WTC11 (cell line): ENCODE results near the gene SLC1A3. TPM values are rescaled to one million over a fixed set of nuclear protein-coding genes. Genes with fewer than 3 reads are reported as not detected.

Source experiments
- ATAC-seq: fragments of 200-7000 bp; cut with Tn5 transposase; 2 replicates; pipeline ENCODE4 v1.10.0; 2021; ENCODE audit warnings: mild to moderate bottlenecking, moderate library complexity
- CTCF ChIA-PET: fragments of 300-600 bp; sonication (Branson Sonifier 250); formaldehyde crosslinking; loops from one replicate; lab custom pipeline; 2021; ENCODE audit warnings: antibody characterized with exemption; lab: Charles Lee
- POLR2A ChIA-PET: fragments of 350-600 bp; sonication (Branson Sonifier 250); formaldehyde crosslinking; loops from one replicate; lab custom pipeline; 2021; ENCODE audit warnings: antibody characterized with exemption; lab: Charles Lee
- DNase-seq: peaks from one replicate; pipeline ENCODE4 v3.0.0; 2021; ENCODE audit warnings: low spot score
- H3K27ac Mint-ChIP-seq: 2 replicates; pipeline ENCODE4 v1.8.0; 2021; ENCODE audit warnings: mixed read lengths
- H3K27me3 Mint-ChIP-seq: 2 replicates; pipeline ENCODE4 v1.8.0; 2021; ENCODE audit warnings: low read depth, mild to moderate bottlenecking, moderate library complexity, mixed read lengths
- H3K36me3 Mint-ChIP-seq: 2 replicates; pipeline ENCODE4 v1.8.0; 2021; ENCODE audit warnings: mixed read lengths
- H3K4me1 Mint-ChIP-seq: 2 replicates; pipeline ENCODE4 v1.8.0; 2022; ENCODE audit warnings: mixed read lengths
- H3K4me3 Mint-ChIP-seq: 2 replicates; pipeline ENCODE4 v1.8.0; 2021; ENCODE audit warnings: mild to moderate bottlenecking, moderate library complexity, mixed read lengths
- H3K9me3 Mint-ChIP-seq: 2 replicates; pipeline ENCODE4 v1.8.0; 2021; ENCODE audit warnings: mixed read lengths
- AR ChIP-seq: fragments of 250-450 bp; sonication (Bioruptor Pico); IDR thresholded peaks from 2 replicates; pipeline ENCODE4 v1.9.0; 2021; ENCODE audit warnings: mild to moderate bottlenecking
- ATF3 ChIP-seq: sonication (generic); formaldehyde crosslinking; conservative IDR thresholded peaks from 2 replicates; pipeline ENCODE4 v1.8.1; 2022; ENCODE audit warnings: mild to moderate bottlenecking, missing genetic modification reagents
- FOXJ3 ChIP-seq: sonication (generic); formaldehyde crosslinking; IDR thresholded peaks from 2 replicates; pipeline ENCODE4 v1.9.0; 2021; ENCODE audit warnings: missing genetic modification reagents, mild to moderate bottlenecking, borderline replicate concordance
- IRF2 ChIP-seq: sonication (generic); formaldehyde crosslinking; IDR thresholded peaks from 2 replicates; pipeline ENCODE4 v1.8.0; 2022; ENCODE audit warnings: low read depth, missing genetic modification reagents, borderline replicate concordance
- KAT7 ChIP-seq: sonication (generic); formaldehyde crosslinking; IDR thresholded peaks from 2 replicates; pipeline ENCODE4 v1.8.1; 2023; ENCODE audit warnings: missing genetic modification reagents, mild to moderate bottlenecking, borderline replicate concordance
- MYBL2 ChIP-seq: sonication (generic); formaldehyde crosslinking; IDR thresholded peaks from 2 replicates; pipeline ENCODE4 v1.8.1; 2023; ENCODE audit warnings: mild to moderate bottlenecking, moderate library complexity, missing genetic modification reagents
- NR3C1 ChIP-seq: sonication (generic); formaldehyde crosslinking; conservative IDR thresholded peaks from 2 replicates; pipeline ENCODE4 v1.8.1; 2023; ENCODE audit warnings: low read depth, mild to moderate bottlenecking, missing genetic modification reagents
- PREB ChIP-seq: sonication (generic); formaldehyde crosslinking; IDR thresholded peaks from 2 replicates; pipeline ENCODE4 v1.8.1; 2022; ENCODE audit warnings: mild to moderate bottlenecking, missing genetic modification reagents, moderate library complexity, borderline replicate concordance
- PRRX2 ChIP-seq: fragments of 250-450 bp; sonication (Bioruptor Pico); IDR thresholded peaks from 2 replicates; pipeline ENCODE4 v1.8.0; 2021; ENCODE audit warnings: mild to moderate bottlenecking
- RELA ChIP-seq: sonication (generic); formaldehyde crosslinking; IDR thresholded peaks from 2 replicates; pipeline ENCODE4 v1.8.1; 2022; ENCODE audit warnings: missing genetic modification reagents, mild to moderate bottlenecking, borderline replicate concordance
- SMAD4 ChIP-seq: sonication (generic); formaldehyde crosslinking; IDR thresholded peaks from 2 replicates; pipeline ENCODE4 v1.8.0; 2022; ENCODE audit warnings: mild to moderate bottlenecking, missing genetic modification reagents
- SP1 ChIP-seq: sonication (generic); formaldehyde crosslinking; conservative IDR thresholded peaks from 2 replicates; pipeline ENCODE4 v1.8.1; 2022; ENCODE audit warnings: missing genetic modification reagents
- ZNF263 ChIP-seq: sonication (generic); formaldehyde crosslinking; IDR thresholded peaks from 2 replicates; pipeline ENCODE4 v1.8.1; 2022; ENCODE audit warnings: low read depth, mild to moderate bottlenecking, moderate library complexity, missing genetic modification reagents
- ZNF317 ChIP-seq: sonication (generic); formaldehyde crosslinking; IDR thresholded peaks from 2 replicates; pipeline ENCODE4 v1.8.1; 2023; ENCODE audit warnings: low read depth, mild to moderate bottlenecking, moderate library complexity, missing genetic modification reagents, borderline replicate concordance
- ZNF396 ChIP-seq: fragments of 250-450 bp; sonication (Bioruptor Pico); IDR thresholded peaks from 2 replicates; pipeline ENCODE4 v1.8.0; 2021; ENCODE audit warnings: mild to moderate bottlenecking, moderate library complexity, borderline replicate concordance
- total RNA-seq: library from RNA; stranded (reverse); gene quantifications from 3 replicates; pipeline ENCODE4 v1.2.3, GENCODE V29; 2021
- TF ChIP-seq, protein P1 (sequence below): sonication (generic); formaldehyde crosslinking; IDR thresholded peaks from 2 replicates; pipeline ENCODE4 v1.8.1; 2022; ENCODE audit warnings: low read depth, mild to moderate bottlenecking, moderate library complexity, missing genetic modification reagents, borderline replicate concordance
- TF ChIP-seq, protein P2 (sequence below): fragments of 250-450 bp; sonication (Bioruptor Pico); IDR thresholded peaks from 2 replicates; pipeline ENCODE4 v1.9.0; 2021; ENCODE audit warnings: mild to moderate bottlenecking
- TF ChIP-seq, protein P3 (sequence below): sonication (generic); formaldehyde crosslinking; IDR thresholded peaks from 2 replicates; pipeline ENCODE4 v1.8.1; 2023; ENCODE audit warnings: mild to moderate bottlenecking, missing genetic modification reagents, moderate library complexity
- TF ChIP-seq, protein P4 (sequence below): sonication (generic); formaldehyde crosslinking; IDR thresholded peaks from 2 replicates; pipeline ENCODE4 v1.8.0; 2023; ENCODE audit warnings: missing genetic modification reagents, mild to moderate bottlenecking, borderline replicate concordance

Gene SLC1A3
- total RNA-seq, 1 experiment from 2014 or later: 77.9 TPM

GRCh38 chr5:36691226-36691625, 84.8 kb downstream of the SLC1A3 start:
- H3K27ac Mint-ChIP-seq: no peak overlapping the region
- ATAC-seq (no peak), DNase-seq (no peak)
- no peaks in the 10 kb centered on the region for H3K9me3 Mint-ChIP-seq
- peaks cover 35% of the 10 kb centered on the region for H3K27me3 Mint-ChIP-seq
- peaks cover 32% of the 10 kb centered on the region for H3K4me1 Mint-ChIP-seq
- H3K4me3 Mint-ChIP-seq: peak overlapping the region; percentile 18; the same call in 1 of the 2 replicates
- ChIA-PET CTCF (interaction anchor here (0.9 to 2.9 kb wide), 20 partner anchors 9 to 612 kb away, joined by 3 to 51 read pairs (median 4); partner anchors contain the start of gene NADK2), POLR2A (no interaction called here)
- H3K36me3 Mint-ChIP-seq: peaks cover 1% of the 10 kb centered on the region; the same call in 1 of the 2 replicates
- TF ChIP-seq AR (CRISPR knock-in tag) (no peak), RELA (CRISPR knock-in tag) (no peak), PRRX2 (no peak), MYBL2 (CRISPR knock-in tag) (no peak), SMAD4 (CRISPR knock-in tag) (no peak)
- TF ChIP-seq, protein P1, sequence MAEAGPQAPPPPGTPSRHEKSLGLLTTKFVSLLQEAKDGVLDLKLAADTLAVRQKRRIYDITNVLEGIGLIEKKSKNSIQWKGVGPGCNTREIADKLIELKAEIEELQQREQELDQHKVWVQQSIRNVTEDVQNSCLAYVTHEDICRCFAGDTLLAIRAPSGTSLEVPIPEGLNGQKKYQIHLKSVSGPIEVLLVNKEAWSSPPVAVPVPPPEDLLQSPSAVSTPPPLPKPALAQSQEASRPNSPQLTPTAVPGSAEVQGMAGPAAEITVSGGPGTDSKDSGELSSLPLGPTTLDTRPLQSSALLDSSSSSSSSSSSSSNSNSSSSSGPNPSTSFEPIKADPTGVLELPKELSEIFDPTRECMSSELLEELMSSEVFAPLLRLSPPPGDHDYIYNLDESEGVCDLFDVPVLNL (CRISPR knock-in tag): no peak

DNA sequence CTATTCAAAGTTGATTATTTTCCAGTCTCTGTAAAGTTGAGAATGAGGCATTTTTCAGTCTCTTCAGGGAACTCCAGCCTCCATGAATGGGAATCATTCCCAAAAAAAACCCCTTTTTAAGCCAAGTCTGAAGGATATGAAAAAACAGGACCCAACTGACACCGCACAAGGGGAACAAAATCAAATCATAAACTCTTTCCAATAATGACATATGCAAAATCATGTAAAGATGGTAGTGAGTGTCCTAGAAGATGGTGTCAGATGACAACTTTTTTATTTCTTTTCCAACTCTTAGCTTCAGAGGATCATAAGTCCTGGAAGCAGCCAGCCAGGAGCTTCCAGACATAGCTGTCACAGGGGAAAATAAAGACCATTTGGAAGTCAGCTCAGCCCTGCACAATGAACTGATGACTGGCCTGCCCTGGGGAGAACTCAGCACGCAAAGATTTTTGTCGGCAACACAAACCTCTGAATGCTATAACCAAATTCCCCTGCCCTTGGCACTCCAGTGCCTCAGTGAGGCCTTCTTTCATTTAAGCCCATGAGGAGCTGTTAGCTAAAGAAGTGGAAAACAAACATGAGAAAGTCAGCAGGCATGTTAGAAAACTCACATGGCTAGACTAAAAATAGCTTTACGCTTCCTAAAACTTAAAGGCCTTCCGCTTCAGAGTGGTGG, 85.4 kb downstream of the SLC1A3 start:
- DNase-seq (no peak), ATAC-seq (no peak)
- H3K36me3 Mint-ChIP-seq: no peaks in the 10 kb centered on the region
- peaks cover 32% of the 10 kb centered on the region for H3K4me1 Mint-ChIP-seq
- H3K9me3 Mint-ChIP-seq: no peaks in the 10 kb centered on the region
- no peak overlapping the region for H3K4me3 Mint-ChIP-seq
- H3K27me3 Mint-ChIP-seq: peaks cover 35% of the 10 kb centered on the region
- H3K27ac Mint-ChIP-seq: no peak overlapping the region
- TF ChIP-seq KAT7 (CRISPR knock-in tag) (no peak), SP1 (CRISPR knock-in tag) (no peak), FOXJ3 (CRISPR knock-in tag) (no peak), ATF3 (no peak), NR3C1 (CRISPR knock-in tag) (no peak), PREB (CRISPR knock-in tag) (no peak), ZNF263 (CRISPR knock-in tag) (no peak), ZNF396 (no peak), ZNF317 (CRISPR knock-in tag) (no peak), IRF2 (no peak)
- TF ChIP-seq, protein P2, sequence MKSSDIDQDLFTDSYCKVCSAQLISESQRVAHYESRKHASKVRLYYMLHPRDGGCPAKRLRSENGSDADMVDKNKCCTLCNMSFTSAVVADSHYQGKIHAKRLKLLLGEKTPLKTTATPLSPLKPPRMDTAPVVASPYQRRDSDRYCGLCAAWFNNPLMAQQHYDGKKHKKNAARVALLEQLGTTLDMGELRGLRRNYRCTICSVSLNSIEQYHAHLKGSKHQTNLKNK (CRISPR knock-in tag): no peak
- TF ChIP-seq, protein P3, sequence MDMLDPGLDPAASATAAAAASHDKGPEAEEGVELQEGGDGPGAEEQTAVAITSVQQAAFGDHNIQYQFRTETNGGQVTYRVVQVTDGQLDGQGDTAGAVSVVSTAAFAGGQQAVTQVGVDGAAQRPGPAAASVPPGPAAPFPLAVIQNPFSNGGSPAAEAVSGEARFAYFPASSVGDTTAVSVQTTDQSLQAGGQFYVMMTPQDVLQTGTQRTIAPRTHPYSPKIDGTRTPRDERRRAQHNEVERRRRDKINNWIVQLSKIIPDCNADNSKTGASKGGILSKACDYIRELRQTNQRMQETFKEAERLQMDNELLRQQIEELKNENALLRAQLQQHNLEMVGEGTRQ (CRISPR knock-in tag): no peak
- TF ChIP-seq, protein P4, sequence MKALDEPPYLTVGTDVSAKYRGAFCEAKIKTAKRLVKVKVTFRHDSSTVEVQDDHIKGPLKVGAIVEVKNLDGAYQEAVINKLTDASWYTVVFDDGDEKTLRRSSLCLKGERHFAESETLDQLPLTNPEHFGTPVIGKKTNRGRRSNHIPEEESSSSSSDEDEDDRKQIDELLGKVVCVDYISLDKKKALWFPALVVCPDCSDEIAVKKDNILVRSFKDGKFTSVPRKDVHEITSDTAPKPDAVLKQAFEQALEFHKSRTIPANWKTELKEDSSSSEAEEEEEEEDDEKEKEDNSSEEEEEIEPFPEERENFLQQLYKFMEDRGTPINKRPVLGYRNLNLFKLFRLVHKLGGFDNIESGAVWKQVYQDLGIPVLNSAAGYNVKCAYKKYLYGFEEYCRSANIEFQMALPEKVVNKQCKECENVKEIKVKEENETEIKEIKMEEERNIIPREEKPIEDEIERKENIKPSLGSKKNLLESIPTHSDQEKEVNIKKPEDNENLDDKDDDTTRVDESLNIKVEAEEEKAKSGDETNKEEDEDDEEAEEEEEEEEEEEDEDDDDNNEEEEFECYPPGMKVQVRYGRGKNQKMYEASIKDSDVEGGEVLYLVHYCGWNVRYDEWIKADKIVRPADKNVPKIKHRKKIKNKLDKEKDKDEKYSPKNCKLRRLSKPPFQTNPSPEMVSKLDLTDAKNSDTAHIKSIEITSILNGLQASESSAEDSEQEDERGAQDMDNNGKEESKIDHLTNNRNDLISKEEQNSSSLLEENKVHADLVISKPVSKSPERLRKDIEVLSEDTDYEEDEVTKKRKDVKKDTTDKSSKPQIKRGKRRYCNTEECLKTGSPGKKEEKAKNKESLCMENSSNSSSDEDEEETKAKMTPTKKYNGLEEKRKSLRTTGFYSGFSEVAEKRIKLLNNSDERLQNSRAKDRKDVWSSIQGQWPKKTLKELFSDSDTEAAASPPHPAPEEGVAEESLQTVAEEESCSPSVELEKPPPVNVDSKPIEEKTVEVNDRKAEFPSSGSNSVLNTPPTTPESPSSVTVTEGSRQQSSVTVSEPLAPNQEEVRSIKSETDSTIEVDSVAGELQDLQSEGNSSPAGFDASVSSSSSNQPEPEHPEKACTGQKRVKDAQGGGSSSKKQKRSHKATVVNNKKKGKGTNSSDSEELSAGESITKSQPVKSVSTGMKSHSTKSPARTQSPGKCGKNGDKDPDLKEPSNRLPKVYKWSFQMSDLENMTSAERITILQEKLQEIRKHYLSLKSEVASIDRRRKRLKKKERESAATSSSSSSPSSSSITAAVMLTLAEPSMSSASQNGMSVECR (CRISPR knock-in tag): no peak
- ChIA-PET CTCF (interaction anchor here (1.0 to 2.7 kb wide), 10 partner anchors 87 to 485 kb away, joined by 3 to 29 read pairs (median 4); partner anchors contain the start of gene NADK2), POLR2A (no interaction called here)
